GM06990 (cell line): ENCODE results near the gene DEGS2.

ENCODE experiments used
- DNase-seq: peaks from one replicate; pipeline ENCODE4 v3.0.0-alpha.2; 2011; ENCODE audit not compliant: insufficient read length; ENCODE audit errors: extremely low read depth
- H3K27me3 ChIP-seq: replicated peaks from 2 replicates; pipeline ENCODE4 v1.6.0; 2011; ENCODE audit warnings: low read length; ENCODE audit not compliant: control insufficient read depth, insufficient read depth
- H3K36me3 ChIP-seq: 2 replicates; pipeline ENCODE4 v1.5.1; 2011; ENCODE audit warnings: low read length; ENCODE audit not compliant: control insufficient read depth, insufficient read depth
- H3K4me3 ChIP-seq: replicated peaks from 2 replicates; pipeline ENCODE4 v1.5.1; 2011; ENCODE audit warnings: low read depth, mild to moderate bottlenecking, control low read depth, low read length
- CTCF ChIP-seq: IDR thresholded peaks from 2 replicates; pipeline ENCODE4 v1.5.1; 2011; ENCODE audit warnings: low read length, control low read depth, mild to moderate bottlenecking, inconsistent platforms; ENCODE audit not compliant: insufficient read depth, poor library complexity, severe bottlenecking

The DEGS2 gene

DNA sequence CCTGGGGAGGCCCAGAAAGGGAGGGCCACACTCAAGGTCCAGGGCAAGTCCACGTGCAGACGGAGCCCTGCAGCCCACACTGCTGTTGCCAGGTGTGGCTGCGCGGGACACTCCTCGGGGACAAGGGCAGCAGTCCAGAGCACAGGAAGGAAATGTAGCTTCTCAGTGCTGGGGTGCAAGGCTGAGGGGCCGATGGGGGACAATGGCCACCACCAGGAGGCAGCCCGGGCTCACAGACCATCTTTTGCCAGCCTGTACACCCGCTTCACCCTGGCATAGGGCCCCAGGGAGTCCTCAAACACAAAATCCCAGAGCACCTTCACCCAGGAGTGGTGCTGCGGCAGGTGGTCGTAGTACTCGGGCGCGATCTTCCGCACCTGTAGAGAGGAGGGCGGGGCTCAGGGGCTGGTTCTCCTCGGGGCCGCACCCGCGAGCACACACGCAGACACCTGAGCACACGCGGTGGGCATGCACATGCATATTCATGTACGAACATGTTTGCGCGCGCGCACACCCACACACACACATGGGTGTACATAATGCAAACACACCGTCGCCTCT is 12.8 kb downstream of the DEGS2 start:
- TF ChIP-seq CTCF, result peak; percentile 50
- H3K36me3 ChIP-seq, result peaks cover 8% of the 10 kb centered on the region
- no peaks in the 10 kb centered on the region for H3K27me3 ChIP-seq
- DNase-seq, result no peak
- H3K4me3 ChIP-seq, result no peak overlapping the region; the same call in 1 of the 2 replicates

DNA sequence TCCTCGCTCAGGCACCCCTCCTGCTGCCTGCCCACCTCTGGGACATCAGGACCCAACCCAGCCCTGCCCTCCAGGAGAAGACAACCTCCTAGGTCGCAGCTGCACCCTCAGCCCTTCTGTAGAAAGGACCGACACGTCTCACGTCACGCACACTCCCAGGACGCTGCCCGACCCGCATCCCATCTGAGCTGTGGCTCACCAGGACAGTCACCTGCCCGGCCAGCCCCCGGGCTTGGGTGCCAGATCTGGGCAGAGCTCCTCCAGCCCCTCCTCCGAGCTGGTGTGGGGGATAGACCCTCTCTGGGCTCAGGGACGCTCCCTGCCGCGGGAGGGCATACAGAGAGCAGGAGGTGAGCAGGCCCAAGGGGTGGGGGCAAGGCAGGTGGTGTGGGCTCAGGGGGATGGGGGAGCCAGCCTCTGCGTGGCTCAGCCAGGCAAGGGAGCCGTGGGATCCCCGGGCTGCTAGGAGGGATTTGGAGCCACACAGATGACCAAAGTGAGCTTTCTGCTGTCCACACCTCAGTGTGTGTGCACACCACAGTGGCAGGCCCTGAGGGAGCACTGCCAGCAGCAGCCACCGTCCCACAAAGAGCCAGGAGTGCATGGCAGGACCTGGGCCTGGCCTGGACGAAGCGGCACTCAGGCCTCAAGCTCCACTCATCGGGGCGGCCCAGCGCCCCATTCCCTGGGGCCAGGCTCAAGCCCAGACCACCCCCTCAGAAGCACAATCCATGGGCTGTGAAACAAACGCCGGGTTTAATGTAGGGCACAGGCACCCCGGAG is 13.6 kb downstream of the DEGS2 start:
- Histone ChIP-seq H3K4me3 (no peak overlapping the region), H3K27me3 (no peaks in the 10 kb centered on the region), H3K36me3 (peaks cover 15% of the 10 kb centered on the region)
- no peak for TF ChIP-seq CTCF
- DNase-seq, result no peak

DNA sequence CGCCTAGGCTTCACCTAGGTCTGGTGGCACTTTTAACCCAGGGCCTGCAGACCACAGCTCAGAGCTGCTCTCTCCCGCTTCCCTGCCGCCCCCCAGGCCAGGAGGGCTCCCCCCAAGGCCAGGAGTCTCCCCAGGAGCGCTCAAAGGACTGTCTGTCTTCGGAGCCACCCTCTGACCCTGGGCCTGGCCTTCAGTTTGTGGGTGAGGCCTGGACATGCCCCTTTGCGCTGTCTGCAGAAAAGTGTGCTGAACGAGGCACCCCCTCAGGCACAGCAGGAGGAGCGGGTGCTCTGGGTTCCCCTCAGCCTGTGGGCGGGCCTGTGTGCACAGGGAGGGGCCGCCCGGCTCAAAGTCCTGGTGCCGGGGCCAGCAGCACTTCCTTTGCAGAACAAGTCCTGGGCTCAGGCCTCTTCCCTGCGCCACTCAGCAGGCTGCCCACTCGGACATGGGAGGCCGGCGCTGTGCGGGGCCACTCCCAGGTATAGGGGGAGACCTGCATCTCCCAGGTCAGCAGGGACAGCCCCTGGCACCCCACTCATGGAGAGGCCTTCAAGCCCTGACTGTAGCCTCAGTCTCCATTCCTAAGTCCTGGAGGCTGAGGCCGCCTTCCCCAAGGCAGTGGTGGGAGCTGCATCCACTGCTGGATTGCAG is 14.3 kb downstream of the DEGS2 start:
- no peak for TF ChIP-seq CTCF
- no peak for DNase-seq
- Histone ChIP-seq H3K27me3 (no peaks in the 10 kb centered on the region), H3K4me3 (no peak overlapping the region), H3K36me3 (peaks cover 18% of the 10 kb centered on the region)

- no peak overlapping the region for H3K4me3 ChIP-seq
- TF ChIP-seq CTCF, result no peak
- peaks cover 18% of the 10 kb centered on the region for H3K36me3 ChIP-seq
- no peaks in the 10 kb centered on the region for H3K27me3 ChIP-seq
- DNase-seq, result no peak
Observed at GRCh38 chr14:100144645-100144995, 14.8 kb downstream of the DEGS2 start.

DNA sequence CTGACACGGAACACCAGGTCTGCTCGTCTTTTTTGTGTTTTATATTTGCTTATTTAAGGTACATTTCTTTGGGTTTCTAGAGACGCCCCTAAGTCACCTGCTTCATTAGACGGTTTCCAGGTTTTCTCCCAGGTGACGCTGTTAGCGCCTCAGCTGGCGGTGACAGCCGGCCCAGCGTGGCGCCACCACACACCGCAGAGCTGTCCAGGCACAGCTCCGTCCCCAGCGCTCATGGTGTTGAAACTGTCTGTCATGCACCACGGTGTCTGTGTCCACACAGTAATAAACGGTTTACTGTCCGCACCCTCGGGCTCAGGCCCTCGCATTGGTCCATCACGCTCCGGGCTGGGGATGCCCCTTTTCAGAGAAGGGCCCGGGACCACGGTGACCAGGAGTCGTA is 15.5 kb downstream of the DEGS2 start:
- H3K27me3 ChIP-seq, result no peaks in the 10 kb centered on the region
- peaks cover 21% of the 10 kb centered on the region for H3K36me3 ChIP-seq
- no peak overlapping the region for H3K4me3 ChIP-seq
- no peak for DNase-seq
- no peak for TF ChIP-seq CTCF
